Tibial nerve (tissue), 4 donors: ENCODE results near the gene MGMT. TPM values are rescaled to one million over a fixed set of nuclear protein-coding genes. Genes with fewer than 3 reads are reported as not detected.

ENCODE experiments used
- DNase-seq, 2 donors: peaks; one replicate each; pipeline ENCODE4 v3.0.0-alpha.2; 2019; ENCODE audit warnings: low spot score in 2 of 2
- H3K27ac ChIP-seq, 4 donors: fragments of 200-600 bp; sonication (generic) in 3 of 4; one replicate each; pipeline ENCODE4 v1.5.1; 2017 to 2019; ENCODE audit warnings: mild to moderate bottlenecking in 1 of 4
- H3K27me3 ChIP-seq, 2 donors: fragments of 200-600 bp; sonication (generic) in 1 of 2; one replicate each; pipeline versions ENCODE4 v1.5.1 to v1.6.0; 2017 to 2019
- H3K36me3 ChIP-seq, 3 donors: fragments of 200-600 bp; sonication (generic); one replicate each; pipeline ENCODE4 v1.5.1; 2018 to 2019
- H3K4me1 ChIP-seq, 4 donors: fragments of 200-600 bp; sonication (generic) in 3 of 4; one replicate each; pipeline ENCODE4 v1.5.1; 2017 to 2019
- H3K4me3 ChIP-seq, 4 donors: fragments of 200-600 bp; sonication (generic) in 3 of 4; one replicate each; pipeline ENCODE4 v1.5.1; 2017 to 2019; ENCODE audit warnings: mild to moderate bottlenecking in 1 of 4, moderate library complexity in 1 of 4
- H3K9me3 ChIP-seq, 4 donors: fragments of 200-600 bp; sonication (generic) in 3 of 4; one replicate each; pipeline ENCODE4 v1.5.1; 2017 to 2019
- EP300 ChIP-seq, 2 donors: sonication (generic); formaldehyde crosslinking; IDR thresholded peaks; one replicate each; pipeline ENCODE4 v1.6.1; 2017; ENCODE audit warnings: antibody characterized with exemption in 2 of 2, mild to moderate bottlenecking in 1 of 2
- POLR2A ChIP-seq, 2 donors: fragments of 450-650 bp; IDR thresholded peaks; one replicate each; pipeline ENCODE4 v1.6.1; 2017; ENCODE audit warnings: antibody characterized with exemption in 2 of 2, mild to moderate bottlenecking in 2 of 2, moderate library complexity in 2 of 2
- WGBS, 2 donors: methylation state at CpG; one replicate each; pipeline ENCODE4 v1.1.5; 2018; 5-methylcytosine and 5-hydroxymethylcytosine counted together
- total RNA-seq, 4 donors: library from RNA; depleted of rRNA; stranded (reverse); fragments of >200 nt; gene quantifications; one replicate each; pipeline ENCODE4 v1.1.0, GENCODE V29; 2016
- TF ChIP-seq, protein P1 (sequence below), 5 experiments: fragments of 200-600 bp in 3 of 5; fragments of 450-650 bp in 2 of 5; sonication (generic) in 3 of 5; IDR thresholded peaks; one replicate each; pipeline ENCODE4 v1.5.1; 2016 to 2019; ENCODE audit warnings: antibody characterized with exemption in 5 of 5, mild to moderate bottlenecking in 3 of 5, moderate library complexity in 2 of 5

Gene MGMT
- total RNA-seq, 4 donors from 2014 or later, result 26.1 to 39.1 (median 33.7) TPM

DNA sequence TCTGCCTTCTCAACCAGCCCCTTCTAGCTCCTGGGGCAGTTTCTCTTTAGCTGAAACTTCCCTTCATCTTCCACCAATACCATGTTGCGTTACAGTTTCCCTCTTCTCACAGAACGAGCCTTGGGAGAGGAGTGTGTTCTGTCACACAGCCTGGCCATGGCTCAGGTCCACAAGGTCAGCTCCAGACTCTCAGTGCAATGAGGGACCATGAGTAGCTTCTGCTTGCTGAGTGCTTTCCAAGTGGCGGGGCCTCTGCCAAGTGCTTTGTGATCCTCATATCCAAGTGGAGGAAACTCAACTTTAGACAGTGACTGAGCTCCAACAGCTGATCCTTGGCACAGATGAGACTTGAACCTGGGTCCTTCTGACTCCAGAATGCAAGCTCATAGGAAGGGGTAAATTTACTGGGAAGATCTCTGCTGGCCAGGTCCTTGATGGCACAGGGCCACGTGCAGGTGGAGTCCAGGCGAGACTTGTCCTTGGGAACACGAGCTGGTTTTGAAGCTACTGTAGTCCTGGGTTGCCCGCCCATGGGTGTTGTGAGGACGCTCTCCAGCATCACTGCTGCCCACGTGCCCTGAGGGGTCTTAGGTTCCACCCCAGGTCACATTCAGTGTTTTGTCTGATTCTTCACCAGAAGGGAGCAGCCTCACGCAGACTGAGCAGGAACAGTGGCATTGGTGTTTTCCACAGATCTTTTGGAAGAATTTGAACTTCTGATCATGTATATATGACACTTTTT is 259.0 kb downstream of the MGMT start:
- H3K4me1 ChIP-seq, result no peaks in the 10 kb centered on the region
- peaks cover 0 to 54% (median 0%) of the 10 kb centered on the region in 3 donors for H3K36me3 ChIP-seq

DNA sequence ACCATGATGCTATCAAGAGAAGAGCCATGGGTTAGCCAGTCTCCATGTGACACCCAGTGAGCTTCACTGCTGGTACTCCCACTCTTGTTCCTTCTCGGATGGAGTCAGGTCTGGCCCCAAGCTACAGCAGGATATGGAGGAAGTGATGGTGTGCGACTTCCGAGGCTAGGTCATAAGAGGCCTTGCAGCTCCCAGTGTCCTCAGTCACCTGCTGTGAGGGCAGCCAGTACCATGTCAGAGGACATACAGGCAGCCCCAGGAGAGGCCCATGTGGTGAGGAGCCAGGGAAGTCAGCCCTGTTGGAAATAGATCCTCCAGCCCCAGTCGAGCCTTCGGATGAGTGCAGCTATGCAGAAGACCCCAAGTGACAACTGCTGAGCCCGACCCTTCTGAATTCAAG is 260.0 kb downstream of the MGMT start:
- WGBS, 2 donors, result 85 to 99% methylated on average over 6 of the region's 6 CpGs
- no peak for TF ChIP-seq EP300 (IDR thresholded peaks at IDR 0.05)
- no peaks in the 10 kb centered on the region for H3K4me1 ChIP-seq
- H3K4me3 ChIP-seq, result no peak overlapping the region
- H3K9me3 ChIP-seq, result peaks cover 0 to 30% (median 0%) of the 10 kb centered on the region in 4 donors
- H3K36me3 ChIP-seq, result peaks cover 0 to 51% (median 0%) of the 10 kb centered on the region in 3 donors
- H3K27me3 ChIP-seq, result no peaks in the 10 kb centered on the region
- no peak for DNase-seq
- no peak overlapping the region for H3K27ac ChIP-seq

More for the DNA sequence above, 259.0 kb downstream of the MGMT start:
- Histone ChIP-seq H3K27me3 (no peaks in the 10 kb centered on the region), H3K27ac (no peak overlapping the region), H3K4me3 (no peak overlapping the region), H3K9me3 (peaks cover 0 to 32% (median 0%) of the 10 kb centered on the region in 4 donors)
- no peak for DNase-seq
- 93 to 94% methylated on average over 10 of the region's 10 CpGs for WGBS, 2 donors
- TF ChIP-seq, protein P1, sequence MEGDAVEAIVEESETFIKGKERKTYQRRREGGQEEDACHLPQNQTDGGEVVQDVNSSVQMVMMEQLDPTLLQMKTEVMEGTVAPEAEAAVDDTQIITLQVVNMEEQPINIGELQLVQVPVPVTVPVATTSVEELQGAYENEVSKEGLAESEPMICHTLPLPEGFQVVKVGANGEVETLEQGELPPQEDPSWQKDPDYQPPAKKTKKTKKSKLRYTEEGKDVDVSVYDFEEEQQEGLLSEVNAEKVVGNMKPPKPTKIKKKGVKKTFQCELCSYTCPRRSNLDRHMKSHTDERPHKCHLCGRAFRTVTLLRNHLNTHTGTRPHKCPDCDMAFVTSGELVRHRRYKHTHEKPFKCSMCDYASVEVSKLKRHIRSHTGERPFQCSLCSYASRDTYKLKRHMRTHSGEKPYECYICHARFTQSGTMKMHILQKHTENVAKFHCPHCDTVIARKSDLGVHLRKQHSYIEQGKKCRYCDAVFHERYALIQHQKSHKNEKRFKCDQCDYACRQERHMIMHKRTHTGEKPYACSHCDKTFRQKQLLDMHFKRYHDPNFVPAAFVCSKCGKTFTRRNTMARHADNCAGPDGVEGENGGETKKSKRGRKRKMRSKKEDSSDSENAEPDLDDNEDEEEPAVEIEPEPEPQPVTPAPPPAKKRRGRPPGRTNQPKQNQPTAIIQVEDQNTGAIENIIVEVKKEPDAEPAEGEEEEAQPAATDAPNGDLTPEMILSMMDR (IDR thresholded peaks at IDR 0.05), result no peak

DNA sequence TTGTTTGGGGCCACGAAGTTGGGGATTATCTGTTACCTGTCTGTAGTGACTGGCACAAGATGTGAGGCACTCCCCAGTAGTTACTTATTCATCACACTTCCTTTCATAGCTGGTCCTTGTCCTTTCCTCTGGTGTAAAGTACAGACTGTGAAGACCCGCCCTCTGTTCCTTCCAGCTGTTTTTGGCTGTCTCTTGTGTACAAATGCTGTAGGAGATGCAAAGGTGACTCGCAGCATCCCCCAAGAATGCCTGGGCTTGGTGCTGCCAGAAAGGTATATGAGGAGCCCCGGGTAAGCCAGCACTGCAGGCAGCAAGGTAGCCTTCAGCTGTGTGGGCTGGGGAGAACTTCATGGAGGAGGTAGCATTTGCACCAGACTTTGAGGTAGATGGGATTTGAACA is 260.5 kb downstream of the MGMT start:
- 73 to 93% methylated on average over 4 of the region's 4 CpGs for WGBS, 2 donors
- Histone ChIP-seq H3K36me3 (peaks cover 0 to 48% (median 0%) of the 10 kb centered on the region in 3 donors), H3K4me1 (no peaks in the 10 kb centered on the region), H3K27ac (no peak overlapping the region), H3K9me3 (peaks cover 0 to 30% (median 0%) of the 10 kb centered on the region in 4 donors), H3K4me3 (no peak overlapping the region), H3K27me3 (no peaks in the 10 kb centered on the region)
- TF ChIP-seq EP300 (IDR thresholded peaks at IDR 0.05) (no peak), POLR2A (IDR thresholded peaks at IDR 0.05) (no peak)
- TF ChIP-seq, protein P1 (IDR thresholded peaks at IDR 0.05), result no peak
- no peak for DNase-seq

DNA sequence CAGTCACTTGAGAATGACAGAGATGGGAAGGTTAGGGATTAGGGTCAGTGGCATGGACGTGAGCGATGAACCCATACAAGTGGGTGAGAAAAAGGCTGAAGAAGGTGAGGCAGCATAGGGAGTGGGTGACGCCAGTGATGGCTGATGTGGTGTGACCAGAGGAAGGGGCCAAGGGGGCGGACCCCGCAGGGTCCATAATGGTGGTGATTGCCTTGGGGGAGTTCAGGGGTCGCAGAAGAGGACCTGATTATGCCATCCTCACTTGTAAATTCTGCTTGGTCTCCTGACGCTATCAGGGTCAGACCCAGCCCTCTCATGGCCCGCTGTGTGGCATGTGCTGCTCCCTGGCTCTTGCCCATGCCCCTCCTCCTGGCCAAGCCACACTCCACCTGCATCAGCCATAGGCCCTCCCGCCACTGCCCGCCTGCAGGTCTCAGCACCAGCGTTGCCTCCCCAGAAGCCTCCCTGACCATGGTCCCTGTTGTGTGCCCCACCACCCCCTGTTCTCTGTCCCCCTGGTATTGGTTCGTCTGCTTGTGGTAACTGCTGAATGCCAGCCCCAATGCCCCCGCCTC is 261.3 kb downstream of the MGMT start:
- 91 to 94% methylated on average over 13 of the region's 13 CpGs for WGBS, 2 donors
- no peak for DNase-seq
- TF ChIP-seq POLR2A (IDR thresholded peaks at IDR 0.05) (no peak), EP300 (IDR thresholded peaks at IDR 0.05) (no peak)
- TF ChIP-seq, protein P1 (IDR thresholded peaks at IDR 0.05), result no peak
- peaks cover 0 to 30% (median 0%) of the 10 kb centered on the region in 4 donors for H3K9me3 ChIP-seq
- H3K27ac ChIP-seq, result no peak overlapping the region
- H3K4me1 ChIP-seq, result no peaks in the 10 kb centered on the region
- H3K36me3 ChIP-seq, result peaks cover 0 to 46% (median 0%) of the 10 kb centered on the region in 3 donors
- H3K4me3 ChIP-seq, result no peak overlapping the region
- no peaks in the 10 kb centered on the region for H3K27me3 ChIP-seq

DNA sequence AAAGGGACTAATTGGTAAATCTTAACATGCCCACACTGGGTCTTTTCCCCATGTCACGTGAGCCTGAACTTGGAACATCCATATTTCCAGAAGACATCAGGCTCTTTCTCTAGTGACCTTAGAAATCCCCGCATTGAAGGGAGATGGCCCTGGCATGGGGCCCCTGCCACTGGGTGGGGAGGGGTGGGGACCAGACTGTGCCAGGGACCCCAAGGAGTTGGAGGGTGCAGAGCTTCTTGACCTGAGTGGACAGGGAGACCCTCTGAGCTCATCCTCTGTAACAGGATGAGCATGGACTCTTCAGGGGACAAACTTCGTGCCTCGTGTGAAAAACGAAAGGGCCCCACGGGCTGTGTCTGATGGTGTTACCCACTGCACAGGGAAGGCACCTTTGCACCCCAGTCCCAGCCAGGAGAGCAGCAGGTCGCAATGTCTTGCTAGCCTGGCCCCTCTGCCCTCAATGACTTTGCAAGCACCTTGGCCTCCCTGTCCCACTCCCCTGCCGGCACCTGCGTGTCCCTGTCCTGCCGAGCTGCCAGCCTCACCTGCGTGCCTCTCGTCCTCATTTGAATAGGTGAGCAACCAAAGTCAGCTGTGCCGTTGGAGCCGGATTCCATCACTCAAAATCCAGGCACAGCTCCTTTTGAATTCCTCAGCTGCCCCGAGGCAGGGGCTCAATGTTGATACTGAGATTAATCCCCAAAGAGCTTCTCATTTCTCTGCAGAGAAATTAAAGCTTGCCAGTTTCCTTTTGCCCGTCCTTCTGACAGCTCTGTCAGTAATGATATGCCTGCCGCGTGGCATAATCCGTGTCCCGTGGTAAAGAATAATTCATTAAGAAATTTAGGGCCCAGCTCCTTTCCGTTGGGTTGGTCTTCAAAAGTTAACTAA is 262.1 kb downstream of the MGMT start:
- Histone ChIP-seq H3K27ac (no peak overlapping the region), H3K9me3 (peaks cover 0 to 30% (median 0%) of the 10 kb centered on the region in 4 donors), H3K36me3 (peaks cover 0 to 43% (median 0%) of the 10 kb centered on the region in 3 donors), H3K4me1 (no peaks in the 10 kb centered on the region), H3K4me3 (no peak overlapping the region), H3K27me3 (no peaks in the 10 kb centered on the region)
- no peak for DNase-seq
- TF ChIP-seq POLR2A (IDR thresholded peaks at IDR 0.05), result no peak
- no peak for TF ChIP-seq EP300 (IDR thresholded peaks at IDR 0.05)
- TF ChIP-seq, protein P1 (IDR thresholded peaks at IDR 0.05), result no peak
- 95 to 96% methylated on average over 21 of the region's 21 CpGs for WGBS, 2 donors
